GM10248 (cell line): ENCODE data around the gene PIK3C2G.

Source experiments
- CTCF ChIA-PET: fragments of 300-600 bp; sonication (Branson Sonifier 250); formaldehyde crosslinking; extraction: SDS; loops from one replicate; lab custom pipeline; 2021; ENCODE audit warnings: antibody characterized with exemption; lab: Yijun Ruan, JAX
- POLR2A ChIA-PET: fragments of 350-650 bp; sonication (Branson Sonifier 250); formaldehyde crosslinking; extraction: SDS; loops from one replicate; lab custom pipeline; 2020; ENCODE audit warnings: antibody characterized with exemption; lab: Yijun Ruan, JAX
- DNase-seq: peaks from one replicate; pipeline ENCODE4 v3.0.0; 2012; ENCODE audit errors: extremely low spot score
- CTCF ChIP-seq: IDR thresholded peaks from 2 replicates; pipeline ENCODE4 v1.5.1; 2012; ENCODE audit warnings: mild to moderate bottlenecking, low read depth; ENCODE audit errors: extremely low read depth, missing control alignments, control extremely low read depth

The PIK3C2G gene

GRCh38 chr12:18676141-18676540, 414.8 kb downstream of the PIK3C2G start:
- TF ChIP-seq CTCF = no peak
- ChIA-PET POLR2A (no interaction called here), CTCF (interaction anchor here (1.4 to 1.5 kb wide), 2 partner anchors 13 to 14 kb away, joined by 3 to 5 read pairs; no protein-coding TSS in a partner anchor)
- no peak for DNase-seq

GRCh38 chr12:18676996-18677588, 415.8 kb downstream of the PIK3C2G start:
- no peak for TF ChIP-seq CTCF
- POLR2A ChIA-PET = no interaction called here
- no peak for DNase-seq
- CTCF ChIA-PET = no interaction called here

GRCh38 chr12:18681818-18682217, 420.5 kb downstream of the PIK3C2G start:
- ChIA-PET CTCF (no interaction called here), POLR2A (no interaction called here)
- TF ChIP-seq CTCF = no peak
- no peak for DNase-seq

GRCh38 chr12:18683327-18684013, 422.2 kb downstream of the PIK3C2G start:
- DNase-seq = no peak
- no peak for TF ChIP-seq CTCF
- ChIA-PET POLR2A (no interaction called here), CTCF (interaction anchor here (0.7 kb wide), 1 partner anchor 28 kb away, joined by 3 read pairs; no protein-coding TSS in a partner anchor)

- no peak for DNase-seq
- ChIA-PET POLR2A (no interaction called here), CTCF (interaction anchor here (1.4 kb wide), 1 partner anchor 11 kb away, joined by 3 read pairs; no protein-coding TSS in a partner anchor)
- no peak for TF ChIP-seq CTCF
These were observed 423.1 kb downstream of the PIK3C2G start for GRCh38 chr12:18684430-18684829.

GRCh38 chr12:18689771-18690170, 428.5 kb downstream of the PIK3C2G start:
- no peak for TF ChIP-seq CTCF
- ChIA-PET CTCF (interaction anchor here (1.5 to 2.4 kb wide), 3 partner anchors 11 to 16 kb away, joined by 4 to 6 read pairs (median 5); no protein-coding TSS in a partner anchor), POLR2A (no interaction called here)

More at GRCh38 chr12:18689771-18690170, 428.5 kb downstream of the PIK3C2G start:
- DNase-seq = no peak
